HL-60 (cell line): ENCODE data around the gene SPTBN1.
A peak's percentile ranks its signal among the peaks of the same experiment; 100 is the strongest.

Experiments
- DNase-seq, 2 experiments: peaks; one replicate each; pipeline ENCODE4 v3.0.0-alpha.2; 2010 to 2020; ENCODE audit warnings: low read depth in 1 of 2, low spot score in 1 of 2
- H3K27ac ChIP-seq: fragments of 250-450 bp; sonication (Bioruptor Pico); replicated peaks from 2 replicates; pipeline ENCODE4 v1.5.1; 2020; ENCODE audit warnings: mild to moderate bottlenecking, moderate library complexity
- H3K27me3 ChIP-seq: fragments of 250-450 bp; sonication (Bioruptor Pico); 2 replicates; pipeline ENCODE4 v1.5.1; 2021; ENCODE audit warnings: mild to moderate bottlenecking, moderate library complexity; ENCODE audit not compliant: insufficient read depth, poor library complexity, severe bottlenecking
- H3K4me3 ChIP-seq: replicated peaks from 2 replicates; pipeline ENCODE4 v1.5.1; 2011; ENCODE audit warnings: mild to moderate bottlenecking, control low read depth, low read length; ENCODE audit not compliant: insufficient read depth
- GABPA ChIP-seq: IDR thresholded peaks from 2 replicates; pipeline ENCODE4 v1.6.1; 2012; ENCODE audit warnings: low read depth
- POLR2AphosphoS5 ChIP-seq: IDR thresholded peaks from 2 replicates; pipeline ENCODE4 v1.6.1; 2012; ENCODE audit warnings: low read depth
- REST ChIP-seq: IDR thresholded peaks from 2 replicates; pipeline ENCODE4 v1.6.1; 2012; ENCODE audit warnings: low read depth; ENCODE audit not compliant: insufficient replicate concordance
- SPI1 ChIP-seq: IDR thresholded peaks from 2 replicates; pipeline ENCODE4 v1.6.1; 2012; ENCODE audit warnings: low read depth, mild to moderate bottlenecking, borderline replicate concordance
- TF ChIP-seq, protein P1 (sequence below): IDR thresholded peaks from one replicate; pipeline ENCODE4 v1.5.1; 2011; ENCODE audit warnings: low read length, control low read depth, inconsistent platforms; ENCODE audit not compliant: insufficient read depth

SPTBN1 gene

GRCh38 chr2:54663424-54664030, 207.4 kb downstream of the SPTBN1 start:
- TF ChIP-seq REST (no peak), GABPA (no peak), SPI1 (no peak), POLR2AphosphoS5 (no peak)
- TF ChIP-seq, protein P1, sequence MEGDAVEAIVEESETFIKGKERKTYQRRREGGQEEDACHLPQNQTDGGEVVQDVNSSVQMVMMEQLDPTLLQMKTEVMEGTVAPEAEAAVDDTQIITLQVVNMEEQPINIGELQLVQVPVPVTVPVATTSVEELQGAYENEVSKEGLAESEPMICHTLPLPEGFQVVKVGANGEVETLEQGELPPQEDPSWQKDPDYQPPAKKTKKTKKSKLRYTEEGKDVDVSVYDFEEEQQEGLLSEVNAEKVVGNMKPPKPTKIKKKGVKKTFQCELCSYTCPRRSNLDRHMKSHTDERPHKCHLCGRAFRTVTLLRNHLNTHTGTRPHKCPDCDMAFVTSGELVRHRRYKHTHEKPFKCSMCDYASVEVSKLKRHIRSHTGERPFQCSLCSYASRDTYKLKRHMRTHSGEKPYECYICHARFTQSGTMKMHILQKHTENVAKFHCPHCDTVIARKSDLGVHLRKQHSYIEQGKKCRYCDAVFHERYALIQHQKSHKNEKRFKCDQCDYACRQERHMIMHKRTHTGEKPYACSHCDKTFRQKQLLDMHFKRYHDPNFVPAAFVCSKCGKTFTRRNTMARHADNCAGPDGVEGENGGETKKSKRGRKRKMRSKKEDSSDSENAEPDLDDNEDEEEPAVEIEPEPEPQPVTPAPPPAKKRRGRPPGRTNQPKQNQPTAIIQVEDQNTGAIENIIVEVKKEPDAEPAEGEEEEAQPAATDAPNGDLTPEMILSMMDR: no peak
- Histone ChIP-seq H3K4me3 (no peak overlapping the region), H3K27ac (no peak overlapping the region), H3K27me3 (no peaks in the 10 kb centered on the region)
- DNase-seq: no peak

DNA sequence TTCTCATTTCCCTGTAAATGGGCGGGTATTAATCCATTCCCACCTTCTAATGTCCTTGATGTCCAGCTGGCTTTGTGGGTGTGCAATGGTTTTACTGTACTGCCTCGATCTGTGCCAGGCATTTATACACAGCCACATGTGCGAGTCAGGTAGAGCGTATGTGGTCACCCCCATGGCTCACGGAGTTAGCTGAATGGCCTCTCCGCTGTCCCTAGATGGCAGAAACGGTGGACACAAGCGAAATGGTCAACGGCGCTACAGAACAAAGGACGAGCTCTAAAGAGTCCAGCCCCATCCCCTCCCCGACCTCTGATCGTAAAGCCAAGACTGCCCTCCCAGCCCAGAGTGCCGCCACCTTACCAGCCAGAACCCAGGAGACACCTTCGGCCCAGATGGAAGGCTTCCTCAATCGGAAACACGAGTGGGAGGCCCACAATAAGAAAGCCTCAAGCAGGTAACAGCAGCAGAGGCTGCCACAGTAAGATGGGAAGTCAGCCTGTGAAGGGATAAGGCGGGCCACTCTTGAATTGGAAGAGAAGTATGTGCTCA, 208.2 kb downstream of the SPTBN1 start:
- no peak for TF ChIP-seq GABPA
- TF ChIP-seq, protein P1: no peak
- Histone ChIP-seq H3K27ac (no peak overlapping the region), H3K27me3 (no peaks in the 10 kb centered on the region), H3K4me3 (no peak overlapping the region)
- DNase-seq: no peak

DNA sequence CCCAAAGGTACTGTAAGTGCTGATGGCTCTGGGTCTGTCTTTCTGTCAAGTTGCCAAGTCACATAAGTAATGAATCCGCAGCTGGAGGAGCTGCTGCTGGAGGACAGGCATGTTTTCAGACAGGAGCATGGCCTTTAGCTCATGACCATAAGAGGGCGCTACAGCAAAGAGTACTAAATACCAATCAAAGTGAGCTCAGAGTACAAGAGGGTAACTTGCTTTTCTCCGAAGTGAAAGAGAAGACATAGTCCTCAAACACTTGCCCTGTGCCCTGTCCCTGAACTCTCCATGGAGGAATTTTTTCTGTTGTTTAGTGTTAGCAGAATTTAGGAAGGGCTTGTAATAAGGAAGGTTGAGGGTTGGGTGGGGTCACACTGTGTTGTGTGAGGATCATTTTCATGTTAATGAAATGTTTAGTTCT, 209.3 kb downstream of the SPTBN1 start:
- TF ChIP-seq SPI1: no peak
- TF ChIP-seq, protein P1: peak; percentile 32
- Histone ChIP-seq H3K27ac (no peak overlapping the region), H3K27me3 (no peaks in the 10 kb centered on the region), H3K4me3 (no peak overlapping the region)
- DNase-seq: peak in 1 of 2 experiments; percentile 29

DNA sequence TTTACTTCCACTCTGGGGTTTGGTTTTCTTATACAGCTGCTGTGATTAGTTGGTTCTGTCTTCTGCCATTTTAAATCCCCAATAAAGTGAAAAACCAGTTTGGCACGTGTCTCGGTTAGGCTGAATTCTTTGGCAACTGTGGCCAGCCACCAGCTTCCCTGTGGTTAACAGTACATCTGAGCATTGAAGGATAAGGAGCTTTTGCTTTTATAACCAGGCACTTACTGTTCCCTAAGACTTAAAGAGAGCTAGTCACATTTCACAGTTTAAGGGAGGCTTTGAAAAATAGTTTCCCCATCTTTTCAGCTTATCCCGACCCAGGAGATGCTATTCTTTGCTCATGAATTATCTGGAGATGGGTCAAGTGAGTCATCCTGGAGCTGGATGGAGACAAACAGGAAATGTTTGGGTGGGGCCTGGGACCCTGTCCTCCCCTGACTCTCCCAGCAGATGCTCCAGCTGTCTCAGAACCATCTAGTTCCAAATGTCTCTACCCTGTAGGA, 210.1 kb downstream of the SPTBN1 start:
- TF ChIP-seq, protein P1: no peak
- TF ChIP-seq REST (no peak), SPI1 (no peak), POLR2AphosphoS5 (no peak), GABPA (no peak)
- H3K4me3 ChIP-seq: no peak overlapping the region
- no peak overlapping the region for H3K27ac ChIP-seq
- no peaks in the 10 kb centered on the region for H3K27me3 ChIP-seq
- no peak for DNase-seq
